Activated T-helper 2 cell treated with anti-CD3 and anti-CD28 coated beads, Interferon-gamma antibody, Interleukin-2, Interleukin-4, amounts not matched to agents 10 μg/mL and 5 μg/mL and 100 μg/mL, durations not matched to agents 14 hours and 24 hours and 36 hours (primary cell): Measurements from ENCODE around the gene MYH9. TPM values are rescaled to one million over a fixed set of nuclear protein-coding genes. Genes with fewer than 3 reads are reported as not detected.

Experiments
- DNase-seq: peaks from one replicate; pipeline ENCODE4 v3.0.0; 2021; ENCODE audit warnings: low spot score
- H3K27ac Mint-ChIP-seq: one replicate; pipeline ENCODE4 v1.8.0; 2021; ENCODE audit warnings: mixed read lengths
- H3K27me3 Mint-ChIP-seq: one replicate; pipeline ENCODE4 v1.8.0; 2021; ENCODE audit warnings: low read depth, mixed read lengths
- H3K36me3 Mint-ChIP-seq: one replicate; pipeline ENCODE4 v1.8.0; 2021; ENCODE audit warnings: low read depth, mixed read lengths
- H3K4me1 Mint-ChIP-seq: one replicate; pipeline ENCODE4 v1.8.0; 2021; ENCODE audit warnings: low read depth, mixed read lengths
- H3K4me3 Mint-ChIP-seq: one replicate; pipeline ENCODE4 v1.8.0; 2021; ENCODE audit warnings: low read depth, mild to moderate bottlenecking, moderate library complexity, mixed read lengths
- H3K9me3 Mint-ChIP-seq: one replicate; pipeline ENCODE4 v1.8.0; 2021; ENCODE audit warnings: mixed read lengths
- intact Hi-C: fragments of 100-400 bp; cut with micrococcal nuclease; formaldehyde crosslinking; loops from one replicate; pipeline ENCODE4 v1.15.1; 2023
- total RNA-seq: library from RNA; stranded (reverse); gene quantifications from 2 replicates; pipeline ENCODE4 v1.2.3, GENCODE V29; 2022

MYH9 gene
- total RNA-seq, 1 donor from 2014 or later, result 619 TPM

DNA sequence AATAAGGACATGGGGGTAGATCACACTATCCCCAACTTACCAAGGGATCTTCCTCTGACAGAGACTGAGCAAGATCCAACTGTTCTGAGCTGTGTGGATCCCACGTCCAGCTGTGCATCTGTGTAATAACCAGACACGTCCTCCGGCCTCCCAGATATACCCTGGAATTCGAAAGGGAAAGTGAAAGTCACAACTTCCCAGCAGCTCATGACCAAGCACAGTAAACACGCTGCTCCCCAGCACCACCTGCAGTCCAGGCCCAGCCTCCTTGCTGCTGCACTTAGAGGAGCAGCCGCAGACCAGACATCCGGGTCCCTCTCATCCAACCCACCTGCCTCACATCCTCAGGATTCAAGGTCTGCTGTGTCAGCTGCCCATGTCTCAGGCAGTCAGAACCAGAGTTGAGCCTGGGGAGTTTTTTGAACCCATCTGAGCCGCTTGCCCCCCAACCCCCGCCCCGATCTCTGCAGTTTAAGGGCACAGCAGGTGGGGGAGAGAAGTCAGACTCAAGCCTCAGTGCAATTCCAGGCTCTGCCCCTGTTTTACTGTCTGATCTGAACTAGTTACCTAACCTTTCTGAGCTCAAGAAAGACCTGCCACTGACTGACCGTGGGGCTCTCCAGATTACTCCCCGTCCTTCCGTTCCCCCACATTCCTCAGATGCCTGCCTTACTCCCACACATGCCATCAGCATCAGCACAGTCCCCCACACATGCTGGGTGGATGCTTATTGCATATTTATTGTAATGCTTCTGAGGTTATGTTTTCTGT is 148.2 kb downstream of the MYH9 start, which contains the start of gene APOL2:
Gene APOL2, minus strand, starts transcription at position 127 of the 771 bp plus-strand sequence. CDS start 6,365 bp downstream, outside the sequence.
- peaks cover 35% of the 10 kb centered on the region for H3K4me1 Mint-ChIP-seq
- intact Hi-C loops, result loop anchor here (1.0 to 2.0 kb wide), 5 partner anchors 14 to 591 kb away; partner anchors contain the start of genes APOL1, APOL3 and APOL6
- peaks cover 40% of the 10 kb centered on the region for H3K36me3 Mint-ChIP-seq
- H3K4me3 Mint-ChIP-seq, result peak within 1 kb of the TSS; percentile 95
- peak; percentile 87 for DNase-seq
- H3K27me3 Mint-ChIP-seq, result no peaks in the 10 kb centered on the region
- peak within 1 kb of the TSS; percentile 93 for H3K27ac Mint-ChIP-seq
- H3K9me3 Mint-ChIP-seq, result peaks cover 18% of the 10 kb centered on the region

DNA sequence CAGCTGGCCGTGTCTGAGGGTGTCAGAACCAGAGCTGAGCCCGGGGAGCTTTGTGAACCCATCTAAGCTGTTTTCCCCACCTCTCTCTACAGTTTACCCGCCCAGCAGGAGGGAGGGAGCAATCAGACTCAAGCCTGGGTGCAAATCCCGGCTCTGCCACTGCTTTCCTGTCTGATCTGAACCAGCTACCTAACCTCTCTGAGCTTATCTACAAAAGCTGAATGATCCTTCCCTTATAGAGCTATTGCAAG is 148.7 kb downstream of the MYH9 start:
- Mint-ChIP-seq H3K27ac (peak overlapping the region; percentile 93), H3K9me3 (peaks cover 18% of the 10 kb centered on the region), H3K36me3 (peaks cover 46% of the 10 kb centered on the region), H3K4me1 (peaks cover 39% of the 10 kb centered on the region), H3K4me3 (peak overlapping the region; percentile 95), H3K27me3 (no peaks in the 10 kb centered on the region)
- DNase-seq, result no peak
- intact Hi-C loops, result loop anchor here (1.0 to 2.0 kb wide), 5 partner anchors 14 to 590 kb away; partner anchors contain the start of genes APOL1, APOL3 and APOL6

DNA sequence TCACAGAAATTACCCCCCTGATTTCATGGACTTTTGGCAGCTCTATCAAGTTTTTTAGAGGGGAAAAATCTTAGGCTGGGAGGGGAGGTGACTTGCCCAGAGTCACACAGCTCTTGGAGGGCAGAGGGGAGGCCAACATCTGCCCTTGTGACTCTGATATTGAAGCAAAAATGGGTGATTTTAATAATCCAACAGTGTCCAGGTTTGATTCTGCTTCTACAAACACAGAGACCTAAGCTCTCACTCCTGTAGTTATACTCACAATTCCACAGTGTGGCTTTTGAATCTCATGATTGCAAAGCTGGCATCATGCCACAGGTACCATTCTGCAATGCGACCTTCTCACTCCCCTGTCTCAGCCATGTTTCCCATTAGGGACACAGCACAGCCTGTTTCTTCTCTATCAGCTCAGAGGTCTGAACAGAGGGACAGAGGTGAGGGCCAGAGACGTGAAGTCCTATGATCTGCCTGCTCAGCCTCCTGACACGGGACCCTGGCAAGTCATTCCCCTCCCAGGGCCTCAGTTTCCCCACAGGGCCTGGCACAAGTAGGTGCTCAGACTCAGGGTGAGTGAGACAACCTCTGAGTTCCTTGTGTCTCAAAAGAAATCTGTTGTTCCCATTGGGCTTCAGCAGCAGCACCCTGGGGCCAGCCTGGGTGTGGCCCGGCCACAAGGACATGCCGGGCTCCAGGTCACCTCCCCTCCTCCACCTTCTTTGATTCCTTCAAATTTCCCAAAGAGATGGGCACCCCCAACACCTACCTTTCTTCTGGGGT is 149.2 kb downstream of the MYH9 start:
- DNase-seq, result no peak
- Mint-ChIP-seq H3K4me1 (peaks cover 42% of the 10 kb centered on the region), H3K9me3 (peaks cover 18% of the 10 kb centered on the region), H3K27ac (peak overlapping the region; percentile 93), H3K4me3 (peak overlapping the region; percentile 95), H3K36me3 (peaks cover 51% of the 10 kb centered on the region), H3K27me3 (no peaks in the 10 kb centered on the region)
- intact Hi-C loops, result loop anchor here (1.0 to 2.0 kb wide), 5 partner anchors 15 to 590 kb away; partner anchors contain the start of genes APOL1, APOL3 and APOL6

DNA sequence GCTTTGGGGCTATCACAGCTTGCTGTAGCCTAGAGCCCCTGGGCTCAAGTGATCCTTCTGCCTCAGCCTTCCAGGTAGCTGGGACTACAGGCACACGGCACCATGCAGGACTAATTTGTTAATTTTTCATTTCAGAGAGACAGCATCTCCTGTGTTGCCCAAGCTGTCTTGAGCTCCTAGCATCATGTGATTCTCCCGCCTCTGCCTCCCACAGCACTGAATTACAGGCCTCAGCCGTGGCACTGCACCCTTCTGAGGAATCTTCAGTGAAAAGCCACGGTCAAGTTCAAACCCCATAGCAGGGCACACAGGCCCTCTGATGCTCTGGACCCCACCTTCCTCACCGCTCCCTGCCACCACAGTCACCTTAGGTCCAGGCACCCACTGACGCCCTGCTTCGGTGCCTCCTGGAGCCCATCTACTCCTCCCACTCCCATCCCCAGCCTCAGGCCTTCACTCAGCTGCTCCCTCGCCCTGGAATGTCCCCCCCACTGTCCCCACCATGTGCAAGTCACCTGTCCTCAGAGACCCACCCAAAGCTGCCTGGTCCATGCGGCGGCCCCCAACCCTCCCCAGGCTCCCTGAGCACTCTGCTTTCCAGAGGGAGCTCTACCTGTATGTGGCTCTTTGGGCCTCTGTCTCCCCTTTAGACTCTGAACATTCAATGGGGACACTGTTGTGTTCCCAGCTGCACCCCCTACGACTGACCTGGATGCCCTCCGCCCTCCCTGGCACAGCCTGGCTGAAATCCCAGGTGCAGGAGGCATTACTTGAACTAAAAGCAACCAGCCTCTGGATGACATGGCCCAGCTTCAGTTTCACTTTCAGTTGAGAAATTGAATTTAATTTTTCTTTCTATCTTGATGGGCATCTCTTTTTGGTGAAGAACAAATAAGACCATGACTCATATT is 150.1 kb downstream of the MYH9 start:
- Mint-ChIP-seq H3K4me3 (peak overlapping the region; percentile 95), H3K27me3 (no peaks in the 10 kb centered on the region), H3K9me3 (peaks cover 16% of the 10 kb centered on the region), H3K4me1 (peaks cover 42% of the 10 kb centered on the region), H3K27ac (peak overlapping the region; percentile 93), H3K36me3 (peaks cover 59% of the 10 kb centered on the region)
- DNase-seq, result no peak
- intact Hi-C loops, result loop anchor here (2.0 kb wide), 3 partner anchors 39 to 589 kb away; partner anchors contain the start of genes APOL3 and APOL6

DNA sequence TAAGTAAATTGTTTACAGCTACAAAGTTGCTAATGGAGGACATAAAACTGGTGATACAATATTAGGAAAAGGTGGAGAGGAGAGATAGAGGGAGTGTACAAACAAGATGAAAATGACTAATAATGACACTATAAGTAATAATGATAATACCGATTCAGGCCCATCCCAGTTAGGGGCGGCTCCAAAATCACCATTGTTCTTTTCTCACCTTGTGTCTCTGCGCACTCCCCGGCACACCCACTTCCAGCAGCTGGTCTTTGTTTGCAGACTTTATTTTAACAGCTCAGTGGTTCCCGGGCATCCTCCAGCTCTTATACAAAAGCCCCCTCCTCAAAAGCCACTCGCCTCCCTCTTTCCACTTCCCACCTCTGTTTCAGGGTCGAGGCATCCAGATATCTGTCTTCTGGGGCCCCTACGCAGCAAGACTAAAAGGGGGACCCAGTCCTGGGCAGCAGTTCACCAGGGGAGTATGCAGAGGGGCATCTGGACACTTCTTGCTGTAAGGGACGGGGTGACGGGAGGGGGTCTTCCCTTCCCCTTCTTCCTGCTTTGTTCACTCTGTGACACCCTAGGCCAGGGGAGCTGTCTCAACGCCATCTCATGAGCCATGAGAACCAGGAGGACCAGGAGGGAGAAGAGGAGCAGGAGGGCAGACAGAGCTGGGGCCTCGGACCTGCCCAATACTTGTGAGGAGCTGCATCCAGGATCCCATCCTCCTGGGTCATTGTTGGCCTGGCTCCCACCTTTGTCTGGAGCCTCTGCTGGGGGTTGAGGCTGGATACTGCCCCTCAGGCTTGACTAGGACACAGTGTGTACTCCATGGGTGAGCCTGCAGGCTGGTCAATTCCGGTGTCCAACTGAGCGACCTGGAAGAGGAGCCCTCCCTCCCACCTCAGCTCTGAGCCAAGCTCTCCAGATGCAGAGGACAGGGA is 151.1 kb downstream of the MYH9 start:
- Mint-ChIP-seq H3K27ac (no peak overlapping the region), H3K27me3 (no peaks in the 10 kb centered on the region), H3K36me3 (peaks cover 70% of the 10 kb centered on the region), H3K9me3 (peaks cover 11% of the 10 kb centered on the region), H3K4me3 (peak overlapping the region; percentile 54), H3K4me1 (peaks cover 42% of the 10 kb centered on the region)
- intact Hi-C loops, result no loop called here
- DNase-seq, result no peak

DNA sequence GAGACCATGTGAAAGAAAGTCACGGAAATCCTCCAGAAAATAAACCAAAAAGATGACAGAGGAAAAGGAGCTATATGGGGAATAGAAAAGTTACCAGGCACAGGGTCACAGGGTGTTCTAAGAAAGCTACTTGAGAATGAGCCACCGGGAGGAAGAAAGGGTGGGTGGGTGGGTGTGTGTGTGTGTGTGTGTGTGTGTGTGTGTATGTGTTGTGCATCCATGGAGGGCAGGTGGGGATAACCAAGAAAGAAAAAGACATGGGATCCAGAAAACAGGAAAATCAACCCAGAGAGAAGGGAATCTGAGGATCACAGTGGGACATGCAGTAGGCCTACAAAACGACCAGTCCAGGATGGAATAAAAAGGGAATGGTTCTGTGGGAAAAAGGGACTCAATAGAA is 152.2 kb downstream of the MYH9 start:
- Mint-ChIP-seq H3K36me3 (peaks cover 80% of the 10 kb centered on the region), H3K9me3 (peaks cover 11% of the 10 kb centered on the region), H3K27me3 (no peaks in the 10 kb centered on the region), H3K4me1 (peaks cover 44% of the 10 kb centered on the region), H3K4me3 (peak overlapping the region; percentile 54), H3K27ac (peak overlapping the region; percentile 54)
- no peak for DNase-seq
- intact Hi-C loops, result no loop called here

DNA sequence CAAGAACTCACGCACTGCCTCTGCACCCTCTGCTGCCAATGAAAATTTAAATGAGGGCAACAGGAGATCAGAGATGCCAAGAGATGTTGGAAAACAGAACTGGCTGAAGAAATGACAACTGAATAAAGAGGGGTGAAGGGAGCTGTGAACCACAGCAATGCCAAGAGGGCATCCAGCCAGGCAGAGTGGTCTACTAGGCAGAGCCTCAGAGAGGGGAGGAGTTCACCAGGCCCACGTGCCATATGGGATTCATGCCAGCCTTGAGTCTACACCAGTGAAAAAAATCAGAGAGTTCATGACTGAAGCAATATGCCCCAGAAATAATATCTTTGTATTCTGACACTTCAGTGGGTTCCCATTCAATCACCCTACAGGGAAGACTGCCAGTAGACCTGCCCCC is 152.8 kb downstream of the MYH9 start:
- Mint-ChIP-seq H3K4me3 (peak overlapping the region; percentile 54), H3K4me1 (peaks cover 43% of the 10 kb centered on the region), H3K27me3 (no peaks in the 10 kb centered on the region), H3K9me3 (peaks cover 11% of the 10 kb centered on the region), H3K36me3 (peaks cover 87% of the 10 kb centered on the region), H3K27ac (peak overlapping the region; percentile 34)
- intact Hi-C loops, result no loop called here
- no peak for DNase-seq

DNA sequence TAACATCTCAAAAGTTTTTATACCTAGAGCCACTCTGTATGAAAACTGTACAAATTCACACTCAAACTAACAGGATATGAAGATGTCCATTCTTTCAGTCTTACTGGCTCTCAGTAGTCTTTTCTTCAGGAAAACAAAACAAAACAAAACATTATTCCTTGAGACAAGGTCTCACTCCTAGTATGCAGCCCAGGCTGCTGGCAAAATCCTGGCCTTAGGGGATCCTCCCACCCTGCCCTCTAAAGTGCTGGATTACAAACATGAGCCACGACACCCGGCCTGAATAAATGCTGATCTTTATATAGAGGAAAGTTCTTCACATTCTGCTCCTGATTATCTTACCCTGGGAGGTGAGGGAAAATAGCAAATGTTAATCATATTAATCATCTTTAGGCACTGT is 153.6 kb downstream of the MYH9 start:
- H3K27ac Mint-ChIP-seq, result peak overlapping the region; percentile 42
- H3K4me1 Mint-ChIP-seq, result peaks cover 39% of the 10 kb centered on the region

DNA sequence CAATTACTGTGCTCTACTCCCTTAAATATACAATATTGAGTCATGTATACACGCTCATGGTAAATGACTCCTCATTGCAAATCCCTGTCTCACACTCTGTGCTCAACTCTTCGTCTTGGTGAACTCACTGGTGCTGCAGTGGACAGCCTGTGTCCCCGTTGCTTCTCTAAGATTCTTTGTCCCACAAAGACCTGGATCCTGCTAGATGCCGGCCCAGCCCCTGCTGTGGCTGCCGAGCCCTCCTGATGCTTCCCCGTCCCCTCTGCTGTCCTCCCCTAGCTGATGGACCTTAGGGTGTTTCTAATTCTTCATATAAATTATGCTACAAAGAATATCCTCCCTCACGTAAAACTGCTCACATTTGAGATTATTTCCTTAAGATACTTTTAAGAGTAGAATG is 154.0 kb downstream of the MYH9 start:
- Mint-ChIP-seq H3K4me1 (peaks cover 39% of the 10 kb centered on the region), H3K36me3 (peaks cover 92% of the 10 kb centered on the region), H3K27ac (no peak overlapping the region), H3K27me3 (no peaks in the 10 kb centered on the region), H3K4me3 (no peak overlapping the region), H3K9me3 (peaks cover 11% of the 10 kb centered on the region)
- no peak for DNase-seq
- intact Hi-C loops, result no loop called here

More for the DNA sequence above, 153.6 kb downstream of the MYH9 start:
- intact Hi-C loops, result no loop called here
- H3K36me3 Mint-ChIP-seq, result peaks cover 90% of the 10 kb centered on the region
- H3K27me3 Mint-ChIP-seq, result no peaks in the 10 kb centered on the region
- no peak overlapping the region for H3K4me3 Mint-ChIP-seq
- peaks cover 11% of the 10 kb centered on the region for H3K9me3 Mint-ChIP-seq
- no peak for DNase-seq

DNA sequence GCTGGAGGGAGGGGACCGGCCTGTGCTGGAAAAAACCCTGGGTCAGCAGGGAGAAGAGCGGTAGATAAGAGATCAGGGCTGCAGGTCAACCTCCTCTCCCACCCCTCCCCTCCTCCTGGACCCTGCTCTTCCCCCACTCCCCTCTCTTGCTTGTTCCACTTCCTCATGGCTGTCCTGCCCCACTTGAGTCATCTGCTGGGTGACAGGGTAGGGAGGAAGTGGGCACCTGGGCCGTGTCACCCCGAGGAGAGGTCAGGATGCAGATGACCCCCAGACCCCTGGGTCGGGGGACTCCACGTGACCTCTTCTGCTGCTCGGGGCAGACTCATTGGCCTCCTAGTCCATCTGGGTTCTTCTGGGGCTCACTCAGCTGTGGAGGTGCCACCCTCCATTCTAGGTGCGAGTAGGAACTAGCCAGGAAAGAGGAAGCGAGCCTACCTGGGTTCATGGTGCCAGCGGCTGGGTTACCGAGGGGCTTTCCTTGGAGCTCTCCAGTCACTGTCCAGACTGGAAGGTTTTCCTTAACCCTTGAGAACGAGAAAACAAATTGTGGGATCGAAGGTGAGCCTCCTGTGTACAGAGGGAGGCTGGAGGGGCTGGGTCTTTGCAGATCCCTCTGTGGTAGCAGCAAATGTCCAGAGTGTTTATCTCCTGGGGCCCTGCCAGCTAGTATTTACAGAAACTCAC is 154.9 kb downstream of the MYH9 start:
- Mint-ChIP-seq H3K4me1 (peaks cover 34% of the 10 kb centered on the region), H3K36me3 (peaks cover 97% of the 10 kb centered on the region), H3K27ac (peak overlapping the region; percentile 50), H3K4me3 (no peak overlapping the region), H3K27me3 (no peaks in the 10 kb centered on the region), H3K9me3 (peaks cover 11% of the 10 kb centered on the region)
- intact Hi-C loops, result no loop called here
- DNase-seq, result no peak
